ENCODE results near the gene HELT. TPM values are rescaled to one million over a fixed set of nuclear protein-coding genes. Genes with fewer than 3 reads are reported as not detected.
A peak's percentile ranks its signal among the peaks of the same experiment; 100 is the strongest.
"Not testable (repeated sequence)": the region's sequence is repeated elsewhere in the genome, so short reads cannot be mapped to it uniquely, and the experiment has no call there.

The HELT gene, protein sequence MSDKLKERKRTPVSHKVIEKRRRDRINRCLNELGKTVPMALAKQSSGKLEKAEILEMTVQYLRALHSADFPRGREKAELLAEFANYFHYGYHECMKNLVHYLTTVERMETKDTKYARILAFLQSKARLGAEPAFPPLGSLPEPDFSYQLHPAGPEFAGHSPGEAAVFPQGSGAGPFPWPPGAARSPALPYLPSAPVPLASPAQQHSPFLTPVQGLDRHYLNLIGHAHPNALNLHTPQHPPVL
- total RNA-seq = not detected
- total RNA-seq (2013) = not detected
- total RNA-seq = 0 to 0.08 (median 0) reads per million in 29 experiments

- DNase-seq (no peak), ATAC-seq (replicated peaks in 1 of 4) (no peak)
- no peaks in the 10 kb centered on the region for H3K4me1 ChIP-seq (ENCODE audit: control insufficient read depth in 1 of 2, extremely low read depth in 1 of 2, insufficient read depth in 2 of 2, low read length in 2 of 2)
- Mint-ChIP-seq H3K27ac (peak within 1 kb of the TSS in 1 of 2 donors; percentile 36), H3K4me3 (peak within 1 kb of the TSS in 1 of 3 donors; percentile 44), H3K27me3 (peaks cover 62 to 84% of the 10 kb centered on the region in 2 donors), H3K4me1 (peaks cover 14 to 29% (median 25%) of the 10 kb centered on the region in 3 donors), H3K36me3 (no peaks in the 10 kb centered on the region), H3K9me3 (no peaks in the 10 kb centered on the region)
- 5% methylated on average over 46 of the region's 58 CpGs for WGBS (ENCODE audit: insufficient coverage)
- H3K9me3 ChIP-seq = no peaks in the 10 kb centered on the region
- CTCF ChIA-PET = no interaction called here
- H3K4me3 ChIP-seq (ENCODE audit: control insufficient read depth in 1 of 2, extremely low read depth in 1 of 2, low read length in 1 of 2) = no peak within 1 kb of the TSS
- peaks cover 22 to 74% of the 10 kb centered on the region in 2 experiments for H3K27me3 ChIP-seq (replicated peaks in 1 of 2; ENCODE audit: control insufficient read depth in 2 of 2, extremely low read depth in 1 of 2, insufficient read depth in 2 of 2, low read length in 1 of 2)
- H3K27ac ChIP-seq (ENCODE audit: low read length) = no peak within 1 kb of the TSS
- POLR2A ChIA-PET = no interaction called here
- H3K36me3 ChIP-seq (ENCODE audit: control insufficient read depth in 2 of 2, extremely low read depth in 1 of 2, insufficient read depth in 1 of 2, low read length in 1 of 2) = no peaks in the 10 kb centered on the region
These were observed at the start of gene HELT for GRCh38 chr4:185017964-185018772. TSS of gene HELT (plus strand) at chr4:185018490. CDS start at chr4:185018929, 439 bp downstream.

GRCh38 chr4:184968784-184969201 lies 49.5 kb upstream of the HELT start:
- H3K27me3 ChIP-seq (replicated peaks in 1 of 2; ENCODE audit: control insufficient read depth in 2 of 2, extremely low read depth in 1 of 2, insufficient read depth in 2 of 2, low read length in 1 of 2) = peaks cover 0 to 7% of the 10 kb centered on the region in 2 experiments
- H3K4me3 ChIP-seq (ENCODE audit: control insufficient read depth in 1 of 2, extremely low read depth in 1 of 2, low read length in 1 of 2) = no peak overlapping the region
- ATAC-seq (replicated peaks in 1 of 4) (no peak), DNase-seq (no peak)
- no peak overlapping the region for H3K27ac Mint-ChIP-seq
- peaks cover 13 to 18% of the 10 kb centered on the region in 2 donors for H3K27me3 Mint-ChIP-seq
- no peaks in the 10 kb centered on the region for H3K4me1 ChIP-seq (ENCODE audit: control insufficient read depth in 1 of 2, extremely low read depth in 1 of 2, insufficient read depth in 2 of 2, low read length in 2 of 2)
- 94% methylated on average over 5 of the region's 5 CpGs for WGBS (ENCODE audit: insufficient coverage)
- no peaks in the 10 kb centered on the region for H3K36me3 ChIP-seq (ENCODE audit: control insufficient read depth in 2 of 2, extremely low read depth in 1 of 2, insufficient read depth in 1 of 2, low read length in 1 of 2)
- H3K27ac ChIP-seq (ENCODE audit: low read length) = no peak overlapping the region
- H3K36me3 Mint-ChIP-seq = peaks cover 3% of the 10 kb centered on the region
- no peaks in the 10 kb centered on the region for H3K9me3 ChIP-seq
- peaks cover 2 to 11% (median 3%) of the 10 kb centered on the region in 3 donors for H3K9me3 Mint-ChIP-seq
- POLR2A ChIA-PET = no interaction called here
- CTCF ChIA-PET = no interaction called here
- H3K4me3 Mint-ChIP-seq = no peak overlapping the region
- peaks cover 2 to 11% (median 4%) of the 10 kb centered on the region in 3 donors for H3K4me1 Mint-ChIP-seq

- peaks cover 3% of the 10 kb centered on the region for H3K36me3 Mint-ChIP-seq
- peaks cover 2 to 11% (median 4%) of the 10 kb centered on the region in 3 donors for H3K4me1 Mint-ChIP-seq
- POLR2A ChIA-PET = no interaction called here
- DNase-seq = no peak
- WGBS (ENCODE audit: insufficient coverage) = 96% methylated on average over 5 of the region's 5 CpGs
- H3K27me3 ChIP-seq (replicated peaks in 1 of 2; ENCODE audit: control insufficient read depth in 2 of 2, extremely low read depth in 1 of 2, insufficient read depth in 2 of 2, low read length in 1 of 2) = peaks cover 0 to 7% of the 10 kb centered on the region in 2 experiments
- H3K27me3 Mint-ChIP-seq = peaks cover 13 to 18% of the 10 kb centered on the region in 2 donors
- CTCF ChIA-PET = no interaction called here
- peaks cover 2 to 11% (median 3%) of the 10 kb centered on the region in 3 donors for H3K9me3 Mint-ChIP-seq
- H3K27ac ChIP-seq (ENCODE audit: low read length) = no peak overlapping the region
- no peak for ATAC-seq (replicated peaks in 1 of 4)
- no peaks in the 10 kb centered on the region for H3K9me3 ChIP-seq
- H3K36me3 ChIP-seq (ENCODE audit: control insufficient read depth in 2 of 2, extremely low read depth in 1 of 2, insufficient read depth in 1 of 2, low read length in 1 of 2) = no peaks in the 10 kb centered on the region
- H3K27ac Mint-ChIP-seq = no peak overlapping the region
- H3K4me3 ChIP-seq (ENCODE audit: control insufficient read depth in 1 of 2, extremely low read depth in 1 of 2, low read length in 1 of 2) = no peak overlapping the region
- H3K4me3 Mint-ChIP-seq = no peak overlapping the region
- H3K4me1 ChIP-seq (ENCODE audit: control insufficient read depth in 1 of 2, extremely low read depth in 1 of 2, insufficient read depth in 2 of 2, low read length in 2 of 2) = no peaks in the 10 kb centered on the region
These were observed 48.7 kb upstream of the HELT start for GRCh38 chr4:184969610-184970009.

DNA sequence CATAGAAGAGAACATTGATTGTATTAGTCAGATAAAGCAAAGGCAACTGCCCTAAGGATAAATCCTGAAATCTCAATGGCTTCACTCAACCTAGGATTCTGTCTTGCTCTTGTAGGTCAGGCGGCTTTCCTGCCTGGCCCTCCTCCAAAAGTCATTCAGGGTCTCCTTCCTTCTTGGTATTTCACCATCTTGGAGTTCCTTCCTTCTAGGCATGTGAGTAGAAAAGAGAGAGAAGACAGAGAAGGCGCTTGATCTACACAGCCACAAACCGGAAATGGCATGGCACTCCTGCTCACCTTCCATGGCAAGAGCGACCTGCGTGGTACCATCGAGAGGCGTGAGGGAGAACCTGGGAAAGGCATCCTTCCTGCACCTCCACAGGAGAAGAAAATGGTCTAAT lies 45.3 kb upstream of the HELT start:
- no peaks in the 10 kb centered on the region for H3K4me1 ChIP-seq (ENCODE audit: control insufficient read depth in 1 of 2, extremely low read depth in 1 of 2, insufficient read depth in 2 of 2, low read length in 2 of 2)
- no peak overlapping the region for H3K4me3 Mint-ChIP-seq
- no peaks in the 10 kb centered on the region for H3K9me3 ChIP-seq
- no peak for ATAC-seq (replicated peaks in 1 of 4)
- no peaks in the 10 kb centered on the region for H3K36me3 Mint-ChIP-seq
- H3K4me3 ChIP-seq (ENCODE audit: control insufficient read depth in 1 of 2, extremely low read depth in 1 of 2, low read length in 1 of 2) = no peak overlapping the region
- ChIA-PET CTCF (no interaction called here), POLR2A (no interaction called here)
- no peak for DNase-seq
- H3K27me3 Mint-ChIP-seq = peaks cover 19 to 24% of the 10 kb centered on the region in 2 donors
- H3K4me1 Mint-ChIP-seq = no peaks in the 10 kb centered on the region
- WGBS (ENCODE audit: insufficient coverage) = 97% methylated on average over 5 of the region's 7 CpGs
- no peak overlapping the region for H3K27ac Mint-ChIP-seq
- peaks cover 2 to 17% of the 10 kb centered on the region in 2 experiments for H3K27me3 ChIP-seq (replicated peaks in 1 of 2; ENCODE audit: control insufficient read depth in 2 of 2, extremely low read depth in 1 of 2, insufficient read depth in 2 of 2, low read length in 1 of 2)
- H3K36me3 ChIP-seq (ENCODE audit: control insufficient read depth in 2 of 2, extremely low read depth in 1 of 2, insufficient read depth in 1 of 2, low read length in 1 of 2) = no peaks in the 10 kb centered on the region
- H3K9me3 Mint-ChIP-seq = peaks cover 0 to 8% (median 0%) of the 10 kb centered on the region in 3 donors
- no peak overlapping the region for H3K27ac ChIP-seq (ENCODE audit: low read length)

GRCh38 chr4:184976348-184976747 lies 41.9 kb upstream of the HELT start:
- H3K4me3 Mint-ChIP-seq; H3K27ac Mint-ChIP-seq; H3K9me3 ChIP-seq; H3K36me3 ChIP-seq (ENCODE audit: control insufficient read depth in 2 of 2, extremely low read depth in 1 of 2, insufficient read depth in 1 of 2, low read length in 1 of 2); H3K4me3 ChIP-seq (ENCODE audit: control insufficient read depth in 1 of 2, extremely low read depth in 1 of 2, low read length in 1 of 2); H3K36me3 Mint-ChIP-seq; H3K4me1 Mint-ChIP-seq; POLR2A ChIA-PET; ATAC-seq (replicated peaks in 1 of 4); DNase-seq; H3K4me1 ChIP-seq (ENCODE audit: control insufficient read depth in 1 of 2, extremely low read depth in 1 of 2, insufficient read depth in 2 of 2, low read length in 2 of 2); H3K27ac ChIP-seq (ENCODE audit: low read length); H3K9me3 Mint-ChIP-seq: not testable (repeated sequence)
- CTCF ChIA-PET = interaction anchor here in 1 of 2 donors (0.7 kb wide), 1 partner anchor 28 kb away, joined by 3 read pairs; no protein-coding TSS in a partner anchor
- peaks cover 21 to 23% of the 10 kb centered on the region in 2 donors for H3K27me3 Mint-ChIP-seq
- peaks cover 2 to 19% of the 10 kb centered on the region in 2 experiments for H3K27me3 ChIP-seq (replicated peaks in 1 of 2; ENCODE audit: control insufficient read depth in 2 of 2, extremely low read depth in 1 of 2, insufficient read depth in 2 of 2, low read length in 1 of 2)
- WGBS (ENCODE audit: insufficient coverage) = no CpG with 5 or more reads among the region's 2 CpGs

DNA sequence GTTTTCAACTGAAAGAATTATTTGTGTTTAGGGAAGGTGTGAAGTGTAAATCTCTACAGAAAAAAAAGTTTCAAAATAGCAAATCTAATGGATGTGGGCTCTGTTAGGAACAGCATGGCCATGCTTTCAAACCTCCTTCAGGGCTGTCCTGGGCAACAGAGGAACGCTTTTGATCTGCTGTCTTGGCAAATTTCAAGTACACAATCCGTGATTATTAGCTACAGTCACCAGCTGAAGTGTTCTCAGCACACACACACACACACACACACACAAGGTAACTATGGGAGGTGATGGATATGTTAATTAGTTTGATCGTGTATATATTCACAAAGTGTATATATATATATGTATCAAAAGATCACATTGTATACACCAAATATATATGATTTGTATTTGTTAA lies 40.5 kb upstream of the HELT start:
- no peaks in the 10 kb centered on the region for H3K36me3 ChIP-seq (ENCODE audit: control insufficient read depth in 2 of 2, extremely low read depth in 1 of 2, insufficient read depth in 1 of 2, low read length in 1 of 2)
- H3K9me3 ChIP-seq = no peaks in the 10 kb centered on the region
- ATAC-seq (replicated peaks in 1 of 4) = no peak
- H3K4me1 ChIP-seq (ENCODE audit: control insufficient read depth in 1 of 2, extremely low read depth in 1 of 2, insufficient read depth in 2 of 2, low read length in 2 of 2) = peaks cover 4 to 9% of the 10 kb centered on the region in 2 experiments
- Mint-ChIP-seq H3K36me3 (no peaks in the 10 kb centered on the region), H3K9me3 (no peaks in the 10 kb centered on the region), H3K4me1 (no peaks in the 10 kb centered on the region), H3K4me3 (no peak overlapping the region), H3K27ac (no peak overlapping the region), H3K27me3 (peaks cover 13 to 22% of the 10 kb centered on the region in 2 donors)
- WGBS (ENCODE audit: insufficient coverage) = no CpG with 5 or more reads among the region's 3 CpGs
- no peak overlapping the region for H3K4me3 ChIP-seq (ENCODE audit: control insufficient read depth in 1 of 2, extremely low read depth in 1 of 2, low read length in 1 of 2)
- ChIA-PET POLR2A (no interaction called here), CTCF (interaction anchor here in 1 of 2 donors (0.6 kb wide), 1 partner anchor 346 kb away, joined by 3 read pairs; no protein-coding TSS in a partner anchor)
- no peak overlapping the region for H3K27ac ChIP-seq (ENCODE audit: low read length)
- no peak for DNase-seq
- peaks cover 2 to 19% of the 10 kb centered on the region in 2 experiments for H3K27me3 ChIP-seq (replicated peaks in 1 of 2; ENCODE audit: control insufficient read depth in 2 of 2, extremely low read depth in 1 of 2, insufficient read depth in 2 of 2, low read length in 1 of 2)

Data from T-cell (primary cell).